Endothelial cell (in vitro differentiated cells): ENCODE data around the gene SYT14. TPM values are rescaled to one million over a fixed set of nuclear protein-coding genes. Genes with fewer than 3 reads are reported as not detected.
"Not testable (repeated sequence)": the region's sequence is repeated elsewhere in the genome, so short reads cannot be mapped to it uniquely, and the experiment has no call there.

ENCODE experiments used
- DNase-seq: peaks from one replicate; pipeline ENCODE4 v3.0.0; 2021; ENCODE audit warnings: low spot score
- H3K27ac Mint-ChIP-seq: one replicate; pipeline ENCODE4 v1.8.0; 2021; ENCODE audit warnings: mixed read lengths, inconsistent platforms; ENCODE audit not compliant: unreplicated experiment
- H3K27me3 Mint-ChIP-seq: one replicate; pipeline ENCODE4 v1.8.0; 2021; ENCODE audit warnings: mild to moderate bottlenecking, moderate library complexity, mixed read lengths, inconsistent platforms; ENCODE audit not compliant: unreplicated experiment
- H3K36me3 Mint-ChIP-seq: one replicate; pipeline ENCODE4 v1.8.0; 2021; ENCODE audit warnings: mild to moderate bottlenecking, low read depth, mixed read lengths, inconsistent platforms; ENCODE audit not compliant: unreplicated experiment
- H3K4me1 Mint-ChIP-seq: one replicate; pipeline ENCODE4 v1.8.0; 2021; ENCODE audit warnings: mild to moderate bottlenecking, mixed read lengths, inconsistent platforms; ENCODE audit not compliant: unreplicated experiment
- H3K4me3 Mint-ChIP-seq: one replicate; pipeline ENCODE4 v1.8.0; 2021; ENCODE audit warnings: mild to moderate bottlenecking, mixed read lengths, inconsistent platforms; ENCODE audit not compliant: unreplicated experiment
- H3K9me3 Mint-ChIP-seq: one replicate; pipeline ENCODE4 v1.8.0; 2021; ENCODE audit warnings: mixed read lengths, inconsistent platforms; ENCODE audit not compliant: unreplicated experiment
- CTCF ChIP-seq: fragments of 200-600 bp; sonication (generic); IDR thresholded peaks from one replicate; pipeline ENCODE4 v1.5.0; 2021; ENCODE audit warnings: antibody characterized with exemption; ENCODE audit not compliant: unreplicated experiment
- long read RNA-seq: library from polyadenylated mRNA; unstranded; transcript quantifications from one replicate; pipeline ENCODE4 v2.0.0, GENCODE V29; 2020; ENCODE audit not compliant: unreplicated experiment
- total RNA-seq: library from RNA; stranded (reverse); fragmentation: NEBNext Ultra II Directional; extraction: Animal tissue kit (Norgen Biotek cat#: 25700); gene quantifications from one replicate; pipeline ENCODE4 v1.2.1, GENCODE V29; 2021; ENCODE audit not compliant: unreplicated experiment

SYT14 gene
- 9.7 TPM for total RNA-seq
- long read RNA-seq, partial matches to known transcripts, result 1 of 1 reads
- long read RNA-seq, other reads (novel, unspliced or antisense), result 0 of 1 reads

- H3K27me3 Mint-ChIP-seq, result peaks cover 3% of the 10 kb centered on the region
- H3K36me3 Mint-ChIP-seq, result no peaks in the 10 kb centered on the region
- no peak for TF ChIP-seq CTCF
- H3K4me1 Mint-ChIP-seq, result peaks cover 19% of the 10 kb centered on the region
- H3K27ac Mint-ChIP-seq, result peak within 1 kb of the TSS; percentile 39
- peak; percentile 70 for DNase-seq
- H3K9me3 Mint-ChIP-seq, result no peaks in the 10 kb centered on the region
- peak within 1 kb of the TSS; percentile 98 for H3K4me3 Mint-ChIP-seq
Observed at GRCh38 chr1:209937996-209938959, at the start of gene SYT14. TSS of gene SYT14 (plus strand) at chr1:209938217. CDS start at chr1:209938265, 48 bp downstream.

- H3K4me1 Mint-ChIP-seq, result peaks cover 13% of the 10 kb centered on the region
- H3K4me3 Mint-ChIP-seq, DNase-seq, H3K36me3 Mint-ChIP-seq, H3K27me3 Mint-ChIP-seq, H3K27ac Mint-ChIP-seq, H3K9me3 Mint-ChIP-seq: not testable (repeated sequence)
Observed at GRCh38 chr1:209888291-209889076, 49.5 kb upstream of the SYT14 start.

- no peaks in the 10 kb centered on the region for H3K36me3 Mint-ChIP-seq
Observed at GRCh38 chr1:209889077-209889418, 49.0 kb upstream of the SYT14 start.

GRCh38 chr1:209890641-209891330 lies 47.2 kb upstream of the SYT14 start:
- Mint-ChIP-seq H3K4me1 (peaks cover 21% of the 10 kb centered on the region), H3K4me3 (no peak overlapping the region), H3K27ac (no peak overlapping the region), H3K9me3 (no peaks in the 10 kb centered on the region), H3K36me3 (no peaks in the 10 kb centered on the region), H3K27me3 (peaks cover 1% of the 10 kb centered on the region)
- TF ChIP-seq CTCF, result no peak
- no peak for DNase-seq

More at GRCh38 chr1:209889077-209889418, 49.0 kb upstream of the SYT14 start:
- TF ChIP-seq CTCF, result no peak
- no peaks in the 10 kb centered on the region for H3K9me3 Mint-ChIP-seq
- DNase-seq, result no peak
- H3K27ac Mint-ChIP-seq, result no peak overlapping the region
- peaks cover 1% of the 10 kb centered on the region for H3K27me3 Mint-ChIP-seq
- no peak overlapping the region for H3K4me3 Mint-ChIP-seq
- peaks cover 11% of the 10 kb centered on the region for H3K4me1 Mint-ChIP-seq

- no peak for DNase-seq
- H3K27me3 Mint-ChIP-seq, result no peaks in the 10 kb centered on the region
- TF ChIP-seq CTCF, result no peak
- peak overlapping the region; percentile 40 for H3K4me3 Mint-ChIP-seq
- H3K4me1 Mint-ChIP-seq, result peaks cover 25% of the 10 kb centered on the region
- H3K27ac Mint-ChIP-seq, result no peak overlapping the region
- H3K9me3 Mint-ChIP-seq, result no peaks in the 10 kb centered on the region
- no peaks in the 10 kb centered on the region for H3K36me3 Mint-ChIP-seq
Observed at GRCh38 chr1:209893751-209894150, 44.3 kb upstream of the SYT14 start.
